Neutrophil (primary cell): Measurements from ENCODE around the gene ZNF883.

ENCODE experiments used
- H3K27ac ChIP-seq: fragments of 200-600 bp; sonication (generic); 2 replicates; pipeline ENCODE4 v1.5.1; 2016; ENCODE audit warnings: mild to moderate bottlenecking, moderate library complexity
- H3K27me3 ChIP-seq: fragments of 200-600 bp; sonication (generic); 2 replicates; pipeline ENCODE4 v1.6.0; 2016; ENCODE audit warnings: mild to moderate bottlenecking
- H3K36me3 ChIP-seq: fragments of 200-600 bp; sonication (generic); 2 replicates; pipeline ENCODE4 v1.5.1; 2017
- H3K4me1 ChIP-seq, 2 experiments: fragments of 200-600 bp in 1 of 2; sonication (generic) in 1 of 2; 1 replicate in 1 of 2; 2 replicates in 1 of 2; pipeline versions ENCODE4 v1.5.1 to v1.6.1; 2013 to 2016; ENCODE audit warnings: low read depth in 1 of 2, low read length in 1 of 2, mild to moderate bottlenecking in 1 of 2, moderate library complexity in 1 of 2; ENCODE audit not compliant: control insufficient read depth in 1 of 2, insufficient read depth in 1 of 2
- H3K4me3 ChIP-seq, 2 experiments: fragments of 200-600 bp in 1 of 2; sonication (generic) in 1 of 2; 1 replicate in 1 of 2; 2 replicates in 1 of 2; pipeline ENCODE4 v1.5.1; 2013 to 2016; ENCODE audit warnings: low read depth in 1 of 2, low read length in 1 of 2, mild to moderate bottlenecking in 1 of 2, moderate library complexity in 1 of 2
- H3K9me3 ChIP-seq: fragments of 200-600 bp; sonication (generic); 2 replicates; pipeline ENCODE4 v1.5.1; 2016
- TF ChIP-seq, protein P1 (sequence below): fragments of 200-600 bp; sonication (generic); IDR thresholded peaks from 2 replicates; pipeline ENCODE4 v1.5.1; 2016; ENCODE audit warnings: antibody characterized with exemption

ZNF883 gene

DNA sequence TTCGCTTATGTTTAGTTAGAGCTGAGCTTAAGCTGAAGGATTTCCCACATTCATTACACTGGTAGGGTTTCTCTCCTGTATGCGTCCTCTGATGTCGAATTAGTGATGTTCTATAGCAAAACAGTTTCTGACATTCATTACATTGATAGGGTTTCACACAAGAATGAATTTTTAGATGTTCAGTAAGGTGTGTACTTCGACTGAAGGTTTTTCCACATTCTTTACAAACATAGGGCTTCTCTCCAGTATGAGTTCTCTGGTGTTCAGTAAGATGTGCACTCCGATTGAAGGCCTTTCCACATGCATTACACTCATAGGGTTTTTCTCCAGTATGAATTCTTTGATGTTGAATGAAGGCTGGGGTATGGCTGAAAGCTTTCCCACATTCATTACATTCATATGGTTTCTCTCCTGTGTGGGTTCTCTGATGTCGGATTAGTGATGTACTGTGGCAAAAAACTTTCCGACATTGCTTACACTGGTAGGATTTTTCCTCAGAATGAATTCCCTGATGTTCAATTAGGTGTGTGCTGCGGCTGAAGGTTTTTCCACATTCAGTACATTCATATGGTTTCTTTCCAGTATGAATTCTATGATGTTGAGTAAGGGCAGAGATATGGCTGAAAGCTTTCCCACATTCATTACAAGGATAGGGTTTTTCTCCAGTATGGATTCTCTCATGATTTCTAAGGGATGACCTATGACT is 14.6 kb downstream of the ZNF883 start:
- no peaks in the 10 kb centered on the region for H3K27me3 ChIP-seq
- H3K36me3 ChIP-seq, result no peaks in the 10 kb centered on the region
- H3K4me1 ChIP-seq, result no peaks in the 10 kb centered on the region
- H3K27ac ChIP-seq, result no peak overlapping the region
- peaks cover 36% of the 10 kb centered on the region for H3K9me3 ChIP-seq
- no peak overlapping the region for H3K4me3 ChIP-seq
- TF ChIP-seq, protein P1, sequence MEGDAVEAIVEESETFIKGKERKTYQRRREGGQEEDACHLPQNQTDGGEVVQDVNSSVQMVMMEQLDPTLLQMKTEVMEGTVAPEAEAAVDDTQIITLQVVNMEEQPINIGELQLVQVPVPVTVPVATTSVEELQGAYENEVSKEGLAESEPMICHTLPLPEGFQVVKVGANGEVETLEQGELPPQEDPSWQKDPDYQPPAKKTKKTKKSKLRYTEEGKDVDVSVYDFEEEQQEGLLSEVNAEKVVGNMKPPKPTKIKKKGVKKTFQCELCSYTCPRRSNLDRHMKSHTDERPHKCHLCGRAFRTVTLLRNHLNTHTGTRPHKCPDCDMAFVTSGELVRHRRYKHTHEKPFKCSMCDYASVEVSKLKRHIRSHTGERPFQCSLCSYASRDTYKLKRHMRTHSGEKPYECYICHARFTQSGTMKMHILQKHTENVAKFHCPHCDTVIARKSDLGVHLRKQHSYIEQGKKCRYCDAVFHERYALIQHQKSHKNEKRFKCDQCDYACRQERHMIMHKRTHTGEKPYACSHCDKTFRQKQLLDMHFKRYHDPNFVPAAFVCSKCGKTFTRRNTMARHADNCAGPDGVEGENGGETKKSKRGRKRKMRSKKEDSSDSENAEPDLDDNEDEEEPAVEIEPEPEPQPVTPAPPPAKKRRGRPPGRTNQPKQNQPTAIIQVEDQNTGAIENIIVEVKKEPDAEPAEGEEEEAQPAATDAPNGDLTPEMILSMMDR, result no peak

- Histone ChIP-seq H3K9me3 (no peaks in the 10 kb centered on the region), H3K27ac (no peak overlapping the region)
- TF ChIP-seq, protein P1, result no peak
These were observed 40.6 kb downstream of the ZNF883 start for GRCh38 chr9:112971415-112971814.

DNA sequence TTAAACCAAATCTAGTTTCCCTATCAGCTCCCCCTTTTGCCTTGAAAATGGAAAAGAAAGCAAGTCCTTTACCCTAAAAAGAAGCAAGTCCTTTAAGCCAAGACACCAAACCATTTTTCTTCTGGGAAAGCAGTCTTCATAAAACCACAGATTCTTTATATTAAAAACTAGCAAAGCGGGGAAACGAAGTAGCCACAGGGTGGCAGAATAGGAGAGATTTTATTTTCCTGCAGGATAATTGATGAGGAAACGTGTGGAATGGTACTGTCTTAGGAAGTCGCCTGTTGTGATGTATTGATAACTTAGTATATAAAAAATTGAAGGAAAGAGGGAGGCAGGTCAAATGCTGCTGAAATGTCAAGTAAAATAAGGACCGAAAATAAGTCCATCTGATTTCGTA is 41.1 kb downstream of the ZNF883 start:
- Histone ChIP-seq H3K4me1 (no peaks in the 10 kb centered on the region), H3K4me3 (no peak overlapping the region), H3K27me3 (peaks cover 9% of the 10 kb centered on the region), H3K27ac (no peak overlapping the region), H3K9me3 (no peaks in the 10 kb centered on the region), H3K36me3 (no peaks in the 10 kb centered on the region)
- TF ChIP-seq, protein P1, result no peak

More at GRCh38 chr9:112971415-112971814, 40.6 kb downstream of the ZNF883 start:
- H3K4me3 ChIP-seq, result no peak overlapping the region
- H3K27me3 ChIP-seq, result peaks cover 9% of the 10 kb centered on the region
- H3K36me3 ChIP-seq, result no peaks in the 10 kb centered on the region
- no peaks in the 10 kb centered on the region for H3K4me1 ChIP-seq

- H3K36me3 ChIP-seq, result no peaks in the 10 kb centered on the region
- TF ChIP-seq, protein P1, result no peak
- H3K27me3 ChIP-seq, result peaks cover 9% of the 10 kb centered on the region
- no peak overlapping the region for H3K4me3 ChIP-seq
- H3K9me3 ChIP-seq, result no peaks in the 10 kb centered on the region
- H3K27ac ChIP-seq, result no peak overlapping the region
- no peaks in the 10 kb centered on the region for H3K4me1 ChIP-seq
These were observed 42.3 kb downstream of the ZNF883 start for GRCh38 chr9:112969730-112970129.

- H3K9me3 ChIP-seq, result no peaks in the 10 kb centered on the region
- TF ChIP-seq, protein P1, result no peak
- H3K4me3 ChIP-seq, result no peak overlapping the region
- H3K36me3 ChIP-seq, result no peaks in the 10 kb centered on the region
- H3K27me3 ChIP-seq, result peaks cover 4% of the 10 kb centered on the region
- H3K4me1 ChIP-seq, result no peaks in the 10 kb centered on the region
- no peak overlapping the region for H3K27ac ChIP-seq
These were observed 56.4 kb downstream of the ZNF883 start for GRCh38 chr9:112955550-112955949.
